Activated CD4-positive, CD25-positive, alpha-beta regulatory T cell treated with anti-CD3 and anti-CD28 coated beads, Interleukin-2, amount 50 U/mL, for 16 hours (primary cell): Measurements from ENCODE around the gene VWC2.

ENCODE experiments used
- DNase-seq: peaks from one replicate; pipeline ENCODE4 v3.0.0-alpha.2; 2020; ENCODE audit warnings: low read depth, low spot score

The VWC2 gene

DNA sequence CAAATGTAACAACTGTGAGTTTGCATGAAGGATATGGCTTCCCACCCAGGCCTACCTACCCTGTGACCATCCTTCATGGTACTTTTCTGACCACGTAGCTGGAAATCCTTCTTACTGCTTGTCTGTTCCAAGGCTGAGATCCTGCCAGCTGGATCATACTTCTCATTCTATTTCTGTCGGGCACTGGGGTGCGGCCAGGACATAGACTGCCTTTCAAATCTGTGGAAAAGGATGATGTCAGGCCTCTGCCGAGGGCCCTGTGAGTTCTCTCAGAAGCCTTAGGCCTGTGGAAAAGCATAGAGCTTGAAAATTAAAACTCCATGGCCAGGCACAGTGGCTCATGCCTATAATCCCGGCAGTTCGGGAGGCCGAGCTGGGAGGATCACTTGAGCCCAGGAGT lies 10.0 kb downstream of the VWC2 start:
- no peak for DNase-seq

GRCh38 chr7:49787980-49788379 lies 14.5 kb downstream of the VWC2 start:
- no peak for DNase-seq

DNA sequence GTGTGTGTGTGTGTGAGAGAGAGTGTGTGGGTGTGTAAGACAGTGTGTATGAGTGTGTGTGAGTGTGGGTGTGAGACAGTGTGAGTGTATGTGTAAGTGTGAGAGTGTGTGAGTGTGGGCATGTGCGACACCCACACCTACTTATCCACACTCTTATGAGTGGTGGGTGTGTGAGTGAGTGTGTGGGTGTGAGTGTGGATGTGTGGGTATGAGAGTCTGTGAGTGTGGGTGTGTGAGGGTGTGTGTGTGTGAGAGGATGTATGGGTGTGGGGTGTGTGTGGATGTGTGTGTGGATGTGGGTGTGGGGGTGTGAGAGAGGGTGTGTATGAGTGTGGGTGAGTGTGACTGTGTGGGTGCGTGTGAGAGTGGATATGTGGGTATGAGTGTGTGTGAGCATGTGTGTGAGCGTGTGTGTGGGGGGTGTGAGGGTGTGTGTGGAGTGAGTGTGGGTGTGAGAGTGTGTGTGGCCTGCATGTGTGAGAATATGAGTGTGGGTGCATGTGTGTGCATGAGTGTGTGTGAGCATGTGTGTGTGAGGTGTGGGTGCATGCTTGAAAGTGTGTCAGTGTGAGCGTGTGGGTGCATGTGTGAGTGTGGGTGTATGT lies 15.1 kb downstream of the VWC2 start:
- no peak for DNase-seq

GRCh38 chr7:49789736-49790135 lies 16.3 kb downstream of the VWC2 start:
- no peak for DNase-seq

DNA sequence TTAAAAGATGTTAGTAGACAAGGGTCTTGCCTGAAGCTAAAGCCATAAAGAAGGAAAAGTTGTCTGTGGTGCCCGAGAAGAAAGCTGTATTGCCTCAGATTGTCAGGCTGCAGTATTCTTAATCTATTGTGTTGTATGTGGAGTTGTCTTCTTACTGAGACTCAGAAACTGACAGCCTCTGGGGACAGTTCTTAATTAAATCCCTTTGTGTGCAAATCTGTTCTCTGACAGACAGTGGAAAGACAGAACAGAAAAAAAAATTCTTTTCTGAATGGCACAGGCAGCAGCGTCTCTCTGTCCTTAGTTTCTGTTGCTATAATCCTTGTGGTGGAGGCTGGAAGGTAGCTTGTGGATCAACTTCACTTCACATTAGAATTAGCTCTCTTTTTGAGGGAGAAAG lies 16.8 kb downstream of the VWC2 start:
- no peak for DNase-seq

DNA sequence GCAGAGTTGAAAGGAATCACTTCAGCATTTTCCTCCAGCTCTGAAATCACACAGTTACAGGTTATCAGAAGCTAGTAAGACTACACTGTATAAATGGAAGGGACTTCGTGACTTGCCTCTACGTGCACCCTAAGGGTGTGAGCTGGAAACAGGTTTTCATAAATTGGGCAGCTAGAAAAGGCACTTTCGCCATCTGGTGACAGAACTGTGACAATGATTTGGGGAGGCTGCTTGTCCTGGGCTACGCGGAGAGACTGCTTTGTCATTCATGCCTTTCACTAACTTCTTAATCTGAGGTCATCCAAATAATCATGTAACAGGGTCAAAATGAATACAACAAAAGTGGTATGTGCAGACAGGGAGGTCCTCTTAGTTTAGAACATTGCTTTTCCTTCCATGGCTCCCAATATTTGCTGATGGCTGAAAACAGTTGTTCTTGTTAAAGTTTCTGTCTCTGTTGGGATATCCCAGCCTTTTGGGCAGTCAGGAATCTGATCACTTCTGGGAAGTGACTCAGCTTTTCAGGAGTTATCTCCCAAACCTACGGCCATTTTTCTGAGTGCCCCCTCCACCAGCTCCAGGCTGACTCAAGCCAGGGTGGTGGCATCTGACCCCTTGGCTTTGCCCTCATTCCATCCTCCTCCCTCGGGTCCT lies 17.8 kb downstream of the VWC2 start:
- no peak for DNase-seq

- no peak for DNase-seq
These were observed 24.7 kb downstream of the VWC2 start for GRCh38 chr7:49797987-49798660.

- no peak for DNase-seq
These were observed 26.6 kb downstream of the VWC2 start for GRCh38 chr7:49800031-49800430.

DNA sequence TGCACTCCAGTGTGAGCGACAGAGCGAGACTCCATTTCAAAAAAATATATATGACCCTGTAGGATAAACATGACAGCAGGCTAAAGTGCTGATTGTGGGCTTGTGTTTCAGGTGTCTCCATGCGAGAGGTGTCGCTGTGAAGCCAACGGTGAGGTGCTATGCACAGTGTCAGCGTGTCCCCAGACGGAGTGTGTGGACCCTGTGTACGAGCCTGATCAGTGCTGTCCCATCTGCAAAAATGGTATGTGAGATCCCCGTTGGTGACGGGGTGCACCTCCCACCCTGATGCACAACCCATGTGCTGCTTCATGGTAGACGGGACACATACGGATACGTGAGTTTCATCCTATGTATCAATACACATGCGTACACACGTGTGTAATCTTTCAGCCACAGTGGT lies 29.2 kb downstream of the VWC2 start:
- DNase-seq, result no peak

GRCh38 chr7:49803812-49804211 lies 30.4 kb downstream of the VWC2 start:
- no peak for DNase-seq

DNA sequence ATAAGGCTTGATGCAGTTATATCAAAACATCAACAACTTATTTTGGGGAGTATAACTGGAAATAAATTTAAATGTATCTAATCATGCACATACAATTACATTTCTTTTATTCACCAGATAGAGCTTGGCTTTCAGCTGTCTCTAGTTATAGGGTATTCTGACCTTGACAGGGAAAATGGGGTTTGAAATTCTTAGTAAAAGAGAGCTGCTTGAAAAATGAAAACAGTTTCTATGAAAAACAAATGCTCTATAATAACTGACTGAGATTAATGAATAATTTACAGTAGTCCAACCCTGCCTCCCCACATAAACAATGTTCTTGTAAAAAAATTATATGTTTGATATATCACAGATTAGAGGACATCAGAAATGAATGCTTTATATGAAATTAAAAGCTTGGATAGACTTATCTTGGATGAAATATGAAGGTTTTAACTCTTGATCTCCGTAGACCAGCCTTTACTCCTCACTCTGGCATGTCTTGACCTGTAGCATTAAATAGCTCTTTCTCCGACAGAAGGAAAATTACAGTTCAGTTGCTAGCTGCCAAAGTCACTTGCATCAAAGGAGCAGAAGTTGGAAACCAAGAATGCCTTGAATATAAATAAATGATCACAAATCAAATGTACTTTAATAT lies 32.1 kb downstream of the VWC2 start:
- DNase-seq, result no peak

DNA sequence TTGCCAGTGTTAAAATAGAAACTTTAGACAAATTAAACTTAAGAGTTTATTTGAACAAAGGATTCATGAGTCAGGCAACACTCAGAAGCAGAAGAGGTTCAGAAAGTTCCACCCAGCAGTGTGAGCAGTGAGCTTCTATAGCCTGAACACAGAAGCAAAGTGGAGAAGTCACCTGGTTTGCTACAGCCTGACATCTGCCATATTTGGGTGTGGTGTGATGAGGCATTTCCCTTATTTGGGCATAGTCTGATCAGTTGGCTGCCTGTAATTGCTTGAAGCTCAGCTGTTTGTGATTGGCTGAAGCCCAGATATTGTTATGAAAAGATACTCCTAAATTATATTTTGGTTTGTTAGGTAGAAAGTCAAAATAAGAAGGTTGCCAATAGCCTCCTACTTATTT lies 39.1 kb downstream of the VWC2 start:
- DNase-seq, result no peak

- DNase-seq, result no peak
These were observed 43.8 kb downstream of the VWC2 start for GRCh38 chr7:49817279-49817678.

- DNase-seq, result no peak
These were observed 47.7 kb downstream of the VWC2 start for GRCh38 chr7:49821181-49821580.

DNA sequence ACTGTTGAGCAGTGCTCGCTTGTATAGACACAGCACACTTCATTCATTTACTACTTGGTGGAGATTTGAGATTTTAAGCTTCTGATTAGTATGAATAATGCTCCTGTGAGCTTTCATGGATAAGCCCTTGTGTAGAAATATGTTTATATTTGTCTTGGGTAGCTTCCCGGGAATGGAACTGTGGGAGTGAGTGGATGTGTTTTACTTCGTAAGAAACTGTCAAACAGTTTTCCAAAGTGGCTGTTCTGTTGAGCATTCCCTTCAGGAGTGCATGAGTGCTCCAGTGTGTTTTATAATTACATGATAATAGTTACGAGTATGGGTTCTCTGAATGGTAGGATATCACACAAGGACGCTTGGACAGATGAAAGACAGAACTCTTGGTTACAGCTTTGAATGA lies 49.4 kb downstream of the VWC2 start:
- DNase-seq, result no peak

GRCh38 chr7:49823566-49823965 lies 50.1 kb downstream of the VWC2 start:
- DNase-seq, result no peak

DNA sequence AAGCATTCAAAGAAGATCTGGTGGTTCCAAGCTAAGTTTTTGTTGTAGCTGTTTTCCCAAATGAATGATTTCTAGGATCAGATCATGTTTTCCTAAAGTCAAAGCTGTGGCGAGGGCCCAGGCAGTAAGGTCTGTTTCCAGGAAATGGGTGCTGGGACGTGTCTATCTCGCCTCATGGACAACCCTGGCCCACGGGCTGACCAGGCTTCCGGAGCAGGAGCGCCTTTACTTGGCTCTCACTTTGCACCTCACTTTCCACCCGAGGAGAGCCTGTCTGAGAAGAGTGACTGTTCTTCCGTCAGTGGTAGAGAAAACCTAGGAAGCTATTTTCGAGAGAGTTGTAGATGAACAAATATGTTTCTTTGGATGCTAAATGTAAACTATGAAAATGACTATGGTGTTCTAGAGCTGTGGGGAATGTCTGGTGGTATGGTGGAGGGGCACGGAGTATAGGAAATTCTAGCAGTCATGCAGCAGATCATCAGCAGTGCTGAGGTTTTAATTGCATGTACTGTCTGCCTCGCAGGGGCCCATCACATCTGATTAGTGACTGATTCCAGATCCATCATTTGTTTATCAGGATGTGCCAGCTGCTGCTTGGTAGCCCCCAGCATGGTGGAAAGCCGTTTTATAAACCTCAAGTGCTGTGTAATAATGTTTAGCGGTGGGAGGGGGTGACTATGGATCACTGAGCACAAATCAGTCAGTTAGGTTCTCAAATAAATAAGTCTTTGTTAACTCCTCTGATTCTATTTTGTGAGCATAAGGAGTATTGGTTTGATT lies 66.6 kb downstream of the VWC2 start:
- no peak for DNase-seq

DNA sequence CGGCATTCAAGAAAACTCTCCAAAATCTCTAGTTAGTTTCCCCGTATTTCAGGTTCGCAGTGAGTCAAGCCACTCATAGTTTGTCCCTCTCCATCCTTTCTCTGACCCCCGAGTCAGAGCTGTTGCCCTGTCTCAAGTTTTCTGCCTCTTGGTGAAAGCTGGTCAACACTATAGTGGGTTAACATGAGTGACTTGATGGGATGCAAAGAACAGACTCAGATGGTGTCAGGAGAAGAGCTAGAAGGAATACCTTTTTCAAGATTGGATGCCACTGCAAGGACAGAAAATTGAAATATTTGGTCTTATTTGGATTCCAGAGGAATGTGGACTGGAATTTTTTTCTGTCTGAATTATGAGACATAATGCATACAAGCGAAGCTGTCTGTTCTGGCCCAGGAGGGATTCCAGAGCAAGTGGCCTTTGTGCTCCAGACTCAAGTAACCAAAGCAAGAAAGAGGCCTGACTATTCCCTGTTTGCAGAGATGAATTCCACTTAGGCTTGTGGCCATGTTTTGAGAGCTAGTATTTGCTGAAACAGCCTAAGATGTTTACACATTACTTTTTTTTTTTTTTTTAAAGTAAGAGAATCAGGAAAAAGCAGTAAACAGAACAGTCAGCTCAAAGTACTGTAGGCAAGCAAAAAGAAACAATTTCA lies 67.4 kb downstream of the VWC2 start:
- DNase-seq, result no peak

GRCh38 chr7:49845626-49846025 lies 72.2 kb downstream of the VWC2 start:
- no peak for DNase-seq

GRCh38 chr7:49848211-49848841 lies 74.9 kb downstream of the VWC2 start:
- DNase-seq, result no peak
